HUDEP-2 (cell line): ENCODE measurements around the gene FYB1.

Source experiments
- DNase-seq, 76 experiments: peaks; one replicate each; lab custom pipeline; 2025; ENCODE audit not compliant: unreplicated experiment in 76 of 76; lab: John Stamatoyannopoulos, UW

The FYB1 gene

GRCh38 chr5:39164016-39164415 is 55.3 kb downstream of the FYB1 start:
- DNase-seq = no peak

GRCh38 chr5:39161578-39161977 is 57.8 kb downstream of the FYB1 start:
- no peak for DNase-seq

DNA sequence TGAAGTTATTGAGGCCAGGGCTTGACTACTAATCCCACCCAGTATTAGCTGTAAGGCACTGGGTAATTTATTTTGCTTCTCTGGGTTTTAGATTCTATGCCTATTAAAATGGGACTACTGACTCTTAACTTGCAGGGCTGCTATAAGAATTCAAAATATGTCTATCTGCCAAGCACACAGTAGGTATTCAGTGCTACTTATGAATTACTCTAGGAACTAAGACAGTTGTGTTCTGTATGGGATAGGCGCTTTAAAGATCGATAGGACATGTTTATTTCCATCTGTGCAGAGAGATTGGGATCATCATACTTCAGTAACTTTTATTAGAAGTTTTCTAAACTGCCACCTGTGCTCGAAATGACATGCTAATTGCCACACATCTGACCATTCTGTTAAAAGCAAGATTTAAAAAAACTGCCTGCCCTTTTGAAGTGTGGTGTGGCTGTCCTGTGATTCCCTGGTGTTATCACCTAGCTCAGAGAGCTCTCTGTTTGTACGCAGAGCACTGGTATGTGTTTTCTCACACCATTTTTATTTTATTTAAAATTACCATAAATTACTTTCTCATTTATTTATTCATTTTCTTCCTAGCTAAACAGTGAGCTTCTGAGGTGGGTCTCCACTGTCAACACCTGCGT is 58.7 kb downstream of the FYB1 start:
- no peak for DNase-seq

GRCh38 chr5:39159811-39160490 is 59.4 kb downstream of the FYB1 start:
- DNase-seq = no peak

DNA sequence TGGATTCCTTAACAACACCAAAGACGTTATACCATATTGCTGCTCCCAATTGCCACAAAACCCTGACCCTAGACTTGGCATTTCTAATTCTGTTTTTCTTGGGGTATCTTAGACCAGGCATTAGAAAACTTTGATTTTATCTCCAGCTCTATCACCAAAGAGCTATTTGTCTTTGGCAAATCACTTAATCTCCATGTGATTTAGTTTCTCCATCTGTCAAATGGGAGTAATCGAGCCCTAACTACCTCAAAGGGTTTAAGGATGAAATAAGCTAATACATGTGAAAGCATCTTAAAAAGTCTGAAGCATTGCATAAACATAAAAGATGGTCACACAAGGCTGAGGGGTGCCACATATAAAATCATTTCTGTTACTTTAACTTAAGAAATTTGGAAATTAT is 60.6 kb downstream of the FYB1 start:
- DNase-seq = no peak

- DNase-seq = peak in 13 of 76 experiments; percentile 2 to 31 (median 12)
These were observed 61.2 kb downstream of the FYB1 start for GRCh38 chr5:39158127-39158593.

GRCh38 chr5:39157701-39158100 is 61.7 kb downstream of the FYB1 start:
- no peak for DNase-seq

- no peak for DNase-seq
These were observed 63.3 kb downstream of the FYB1 start for GRCh38 chr5:39156082-39156481.

GRCh38 chr5:39151745-39152144 is 67.6 kb downstream of the FYB1 start:
- no peak for DNase-seq

- DNase-seq = no peak
These were observed 69.4 kb downstream of the FYB1 start for GRCh38 chr5:39149966-39150365.

GRCh38 chr5:39148983-39149534 is 70.3 kb downstream of the FYB1 start:
- DNase-seq = peak in 2 of 76 experiments; percentile 1 to 12

GRCh38 chr5:39146831-39147540 is 72.4 kb downstream of the FYB1 start:
- no peak for DNase-seq

- no peak for DNase-seq
These were observed 76.1 kb downstream of the FYB1 start for GRCh38 chr5:39143151-39143860.

DNA sequence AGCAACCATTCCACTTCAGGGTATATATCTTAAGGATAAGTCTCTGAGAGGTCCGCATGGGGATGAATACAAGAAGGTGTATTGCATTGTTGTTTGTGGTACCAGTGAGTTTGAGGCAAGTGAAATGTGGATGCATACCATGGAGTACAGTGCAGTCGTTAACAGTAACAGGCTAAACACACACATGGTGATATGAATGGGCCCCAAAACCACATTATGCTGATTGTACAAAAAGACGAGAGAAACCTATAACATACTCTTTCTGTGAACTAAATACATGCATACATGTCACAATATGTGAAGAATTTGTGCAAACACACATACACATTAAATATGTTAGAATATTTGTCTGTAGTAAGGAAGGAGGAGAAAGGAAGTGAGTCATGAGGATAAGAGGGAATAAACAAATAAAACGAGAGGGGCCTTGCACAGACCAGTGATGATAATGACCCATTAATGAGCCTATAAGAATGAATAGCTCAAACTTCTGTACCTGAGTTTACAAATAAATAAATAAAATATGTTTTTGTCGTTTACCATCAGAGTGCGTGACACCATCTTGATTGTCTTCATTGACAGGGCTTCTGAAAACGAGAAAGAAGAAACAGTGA is 78.7 kb downstream of the FYB1 start:
- DNase-seq = no peak

GRCh38 chr5:39138892-39139291 is 80.5 kb downstream of the FYB1 start:
- DNase-seq = no peak

DNA sequence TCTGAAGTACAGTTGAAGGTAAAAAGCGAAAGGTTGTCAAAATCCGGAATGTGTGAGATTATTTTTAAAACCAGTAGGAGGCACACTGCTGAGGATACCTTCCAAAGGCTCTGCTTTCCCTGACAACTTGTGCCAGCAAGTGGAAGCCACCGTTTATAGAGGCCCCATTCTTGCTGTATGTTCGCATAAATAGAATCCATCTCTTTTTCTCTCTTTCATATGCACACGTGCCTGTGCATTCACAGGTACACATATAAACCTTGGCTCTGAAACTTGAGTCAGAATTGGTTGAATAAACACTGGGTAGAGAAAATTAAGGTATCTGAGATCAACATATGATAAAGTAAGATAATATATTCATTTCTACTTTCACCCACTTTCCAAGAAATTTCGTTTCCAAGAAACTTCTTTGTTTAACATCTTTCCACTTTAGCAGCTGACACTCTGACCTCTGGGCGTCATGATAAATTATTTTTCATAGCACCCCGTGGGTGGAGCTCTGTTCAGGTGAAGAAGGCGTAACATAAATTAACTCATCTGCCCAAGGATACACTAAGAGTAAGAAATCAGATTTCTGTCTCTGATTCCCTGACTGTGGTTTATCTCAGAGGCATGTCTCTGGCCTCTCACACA is 81.4 kb downstream of the FYB1 start:
- no peak for DNase-seq

GRCh38 chr5:39137391-39137790 is 82.0 kb downstream of the FYB1 start:
- no peak for DNase-seq

DNA sequence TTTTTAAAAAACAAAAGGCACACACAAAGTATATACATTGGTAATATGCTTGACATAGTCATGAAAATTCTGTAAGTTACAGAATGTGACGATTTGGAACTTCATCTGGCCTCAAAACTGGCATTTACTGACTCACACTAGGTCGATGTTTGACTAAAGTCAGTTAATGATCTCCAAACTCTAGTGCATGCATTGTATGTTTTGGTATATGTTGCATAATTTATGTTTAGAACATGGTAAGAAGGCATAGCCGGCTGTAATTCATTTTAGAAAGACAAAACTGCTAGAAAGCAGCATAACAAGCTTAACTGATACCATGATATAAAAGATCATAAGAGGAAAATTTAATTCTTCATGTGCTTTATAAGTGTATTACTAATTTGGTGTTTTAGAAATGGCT is 86.6 kb downstream of the FYB1 start:
- no peak for DNase-seq

- DNase-seq = no peak
These were observed 87.3 kb downstream of the FYB1 start for GRCh38 chr5:39132128-39132447.
